ENCODE measurements around the gene NDUFA3. TPM values are rescaled to one million over a fixed set of nuclear protein-coding genes. Genes with fewer than 3 reads are reported as not detected.

NDUFA3 gene
- total RNA-seq, 1 donor from 2014 or later = 115 TPM

DNA sequence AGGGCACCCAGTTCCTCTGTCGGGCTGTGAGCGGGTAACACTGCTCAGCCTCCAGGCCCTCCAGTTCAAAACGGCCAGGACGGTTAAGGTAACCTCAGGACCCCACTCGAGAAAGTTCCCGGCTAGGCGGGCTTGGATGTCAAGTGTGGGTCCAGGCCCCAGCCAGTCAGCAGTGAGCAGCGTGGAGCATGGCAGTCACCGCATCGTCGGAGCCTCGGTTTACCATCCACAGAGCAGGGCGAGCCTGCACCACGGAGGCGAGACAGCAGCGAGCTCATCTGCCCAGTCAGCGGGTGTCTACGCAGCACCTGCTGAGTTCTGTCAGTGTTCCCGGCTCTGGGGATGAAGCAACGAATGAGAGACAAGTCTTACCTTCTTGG, 27.0 kb downstream of the NDUFA3 start:
- DNase-seq = no peak
- TF ChIP-seq, protein P1, sequence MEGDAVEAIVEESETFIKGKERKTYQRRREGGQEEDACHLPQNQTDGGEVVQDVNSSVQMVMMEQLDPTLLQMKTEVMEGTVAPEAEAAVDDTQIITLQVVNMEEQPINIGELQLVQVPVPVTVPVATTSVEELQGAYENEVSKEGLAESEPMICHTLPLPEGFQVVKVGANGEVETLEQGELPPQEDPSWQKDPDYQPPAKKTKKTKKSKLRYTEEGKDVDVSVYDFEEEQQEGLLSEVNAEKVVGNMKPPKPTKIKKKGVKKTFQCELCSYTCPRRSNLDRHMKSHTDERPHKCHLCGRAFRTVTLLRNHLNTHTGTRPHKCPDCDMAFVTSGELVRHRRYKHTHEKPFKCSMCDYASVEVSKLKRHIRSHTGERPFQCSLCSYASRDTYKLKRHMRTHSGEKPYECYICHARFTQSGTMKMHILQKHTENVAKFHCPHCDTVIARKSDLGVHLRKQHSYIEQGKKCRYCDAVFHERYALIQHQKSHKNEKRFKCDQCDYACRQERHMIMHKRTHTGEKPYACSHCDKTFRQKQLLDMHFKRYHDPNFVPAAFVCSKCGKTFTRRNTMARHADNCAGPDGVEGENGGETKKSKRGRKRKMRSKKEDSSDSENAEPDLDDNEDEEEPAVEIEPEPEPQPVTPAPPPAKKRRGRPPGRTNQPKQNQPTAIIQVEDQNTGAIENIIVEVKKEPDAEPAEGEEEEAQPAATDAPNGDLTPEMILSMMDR (IDR thresholded peaks at IDR 0.05) = no peak
- Histone ChIP-seq H3K36me3 (peaks cover 68% of the 10 kb centered on the region), H3K9me3 (no peaks in the 10 kb centered on the region), H3K27me3 (no peaks in the 10 kb centered on the region), H3K27ac (no peak overlapping the region), H3K4me3 (no peak overlapping the region), H3K4me1 (no peaks in the 10 kb centered on the region)
- ATAC-seq = no peak
- intact Hi-C loops (cut with DNase I) = no loop called here

DNA sequence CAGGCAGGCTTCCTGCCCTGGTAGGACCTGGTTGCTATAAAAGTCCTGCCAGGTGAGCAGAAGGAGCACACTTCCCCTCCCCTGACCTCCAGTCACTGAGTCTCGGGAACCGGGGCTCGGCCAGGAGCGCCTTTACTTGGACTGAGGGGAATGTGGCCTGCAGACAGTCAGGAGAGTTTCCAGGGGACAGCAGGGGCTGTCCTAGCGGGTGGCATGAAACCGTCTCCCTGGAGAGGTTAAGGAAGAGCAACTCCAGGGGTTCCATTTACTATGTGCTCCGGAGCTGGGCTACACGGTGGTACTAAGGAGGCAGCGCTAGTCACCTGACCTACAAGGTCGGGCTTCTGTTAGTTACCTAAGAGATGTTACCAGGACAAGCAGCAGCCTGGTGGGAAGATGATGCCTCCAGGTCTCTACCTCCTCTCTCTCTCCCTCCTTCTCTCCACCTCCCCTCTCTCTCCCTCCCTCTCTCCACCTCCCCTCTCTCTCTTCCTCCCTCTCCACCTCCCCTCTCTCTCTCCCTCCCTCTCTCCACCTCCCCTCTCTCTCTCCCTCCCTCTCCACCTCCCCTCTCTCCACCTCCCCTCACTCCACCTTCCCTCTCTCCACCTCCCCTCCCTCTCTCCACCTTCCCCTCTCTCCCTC, 30.8 kb downstream of the NDUFA3 start:
- H3K4me3 ChIP-seq = no peak overlapping the region
- TF ChIP-seq, protein P1 (IDR thresholded peaks at IDR 0.05) = no peak
- intact Hi-C loops (cut with DNase I) = no loop called here
- peaks cover 8% of the 10 kb centered on the region for H3K4me1 ChIP-seq
- DNase-seq (no peak), ATAC-seq (no peak)
- no peaks in the 10 kb centered on the region for H3K27me3 ChIP-seq
- H3K27ac ChIP-seq = no peak overlapping the region
- peaks cover 29% of the 10 kb centered on the region for H3K36me3 ChIP-seq
- H3K9me3 ChIP-seq = no peaks in the 10 kb centered on the region

DNA sequence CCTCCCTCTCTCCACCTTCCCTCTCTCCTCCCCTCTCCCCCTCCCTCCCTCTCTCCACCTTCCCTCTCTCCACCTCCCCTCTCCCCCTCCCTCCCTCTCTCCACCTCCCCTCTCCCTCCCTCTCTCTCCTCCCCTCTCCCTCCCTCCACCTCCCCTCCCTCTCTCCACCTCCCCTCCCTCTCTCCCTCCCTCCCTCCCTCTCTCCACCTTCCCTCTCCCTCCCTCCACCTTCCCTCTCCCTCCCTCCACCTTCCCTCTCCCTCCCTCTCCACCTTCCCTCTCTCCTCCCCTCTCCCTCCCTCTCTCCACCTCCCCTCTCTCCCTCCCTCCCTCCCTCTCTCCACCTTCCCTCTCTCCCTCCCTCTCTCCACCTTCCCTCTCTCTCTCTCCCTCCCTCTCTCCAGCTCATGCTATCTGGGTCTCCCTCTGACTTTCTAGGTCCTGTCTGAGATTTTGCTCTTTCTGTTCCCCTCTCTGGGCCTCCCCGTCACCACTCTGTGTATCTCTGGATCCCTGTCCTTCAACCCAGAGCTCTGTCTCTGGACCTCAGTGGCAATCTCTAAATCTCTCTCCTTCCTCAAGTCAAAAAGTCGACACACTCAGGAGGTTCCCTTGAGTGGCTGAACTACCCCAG, 31.4 kb downstream of the NDUFA3 start:
- DNase-seq = no peak
- Histone ChIP-seq H3K36me3 (peaks cover 23% of the 10 kb centered on the region), H3K27ac (no peak overlapping the region), H3K4me3 (no peak overlapping the region), H3K9me3 (no peaks in the 10 kb centered on the region), H3K4me1 (peaks cover 14% of the 10 kb centered on the region), H3K27me3 (no peaks in the 10 kb centered on the region)
- intact Hi-C loops (cut with DNase I) = no loop called here
- no peak for ATAC-seq
- TF ChIP-seq, protein P1 (IDR thresholded peaks at IDR 0.05) = no peak

DNA sequence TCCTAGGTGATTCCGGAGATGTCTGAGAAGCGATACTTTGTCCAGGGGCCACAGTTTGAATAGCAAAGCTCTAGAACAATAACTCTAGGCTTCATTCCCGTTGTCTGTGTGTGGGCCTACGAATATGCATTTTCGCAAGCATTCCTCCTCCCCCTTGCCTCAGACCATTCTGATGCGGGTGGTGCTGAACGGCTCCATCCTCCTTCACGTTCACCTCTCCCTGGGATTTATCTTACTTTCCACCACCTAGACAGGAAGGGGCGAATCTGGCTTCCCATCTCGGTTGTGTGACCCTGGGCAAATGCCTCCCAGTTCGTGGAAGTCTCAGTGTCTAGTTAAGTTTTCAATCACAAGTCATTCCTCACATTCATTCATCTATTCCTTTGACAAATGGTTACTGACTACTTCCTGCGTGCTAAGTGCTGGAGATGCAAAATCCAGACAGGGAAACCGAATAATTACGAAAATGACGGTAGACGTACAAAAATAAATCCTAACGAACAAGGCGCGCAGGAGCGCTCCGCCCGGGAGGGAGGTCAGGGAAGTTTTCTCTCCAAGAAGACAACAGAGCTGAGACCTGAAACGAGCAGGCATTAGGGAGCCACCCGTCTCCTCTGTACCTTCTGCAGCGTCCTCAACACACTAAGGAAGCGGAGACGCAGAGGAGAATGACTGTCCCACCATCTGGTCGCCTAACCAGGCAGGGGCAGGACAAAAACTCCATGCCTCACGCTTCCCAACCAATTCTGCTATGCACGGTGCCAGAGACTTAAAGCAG, 33.6 kb downstream of the NDUFA3 start:
- TF ChIP-seq, protein P1 (IDR thresholded peaks at IDR 0.05) = no peak
- peak overlapping the region; percentile 59 for H3K4me3 ChIP-seq
- intact Hi-C loops (cut with DNase I) = no loop called here
- peaks cover 12% of the 10 kb centered on the region for H3K36me3 ChIP-seq
- H3K4me1 ChIP-seq = peaks cover 33% of the 10 kb centered on the region
- no peaks in the 10 kb centered on the region for H3K27me3 ChIP-seq
- H3K27ac ChIP-seq = peak overlapping the region; percentile 55
- ATAC-seq = no peak
- no peak for DNase-seq
- no peaks in the 10 kb centered on the region for H3K9me3 ChIP-seq

DNA sequence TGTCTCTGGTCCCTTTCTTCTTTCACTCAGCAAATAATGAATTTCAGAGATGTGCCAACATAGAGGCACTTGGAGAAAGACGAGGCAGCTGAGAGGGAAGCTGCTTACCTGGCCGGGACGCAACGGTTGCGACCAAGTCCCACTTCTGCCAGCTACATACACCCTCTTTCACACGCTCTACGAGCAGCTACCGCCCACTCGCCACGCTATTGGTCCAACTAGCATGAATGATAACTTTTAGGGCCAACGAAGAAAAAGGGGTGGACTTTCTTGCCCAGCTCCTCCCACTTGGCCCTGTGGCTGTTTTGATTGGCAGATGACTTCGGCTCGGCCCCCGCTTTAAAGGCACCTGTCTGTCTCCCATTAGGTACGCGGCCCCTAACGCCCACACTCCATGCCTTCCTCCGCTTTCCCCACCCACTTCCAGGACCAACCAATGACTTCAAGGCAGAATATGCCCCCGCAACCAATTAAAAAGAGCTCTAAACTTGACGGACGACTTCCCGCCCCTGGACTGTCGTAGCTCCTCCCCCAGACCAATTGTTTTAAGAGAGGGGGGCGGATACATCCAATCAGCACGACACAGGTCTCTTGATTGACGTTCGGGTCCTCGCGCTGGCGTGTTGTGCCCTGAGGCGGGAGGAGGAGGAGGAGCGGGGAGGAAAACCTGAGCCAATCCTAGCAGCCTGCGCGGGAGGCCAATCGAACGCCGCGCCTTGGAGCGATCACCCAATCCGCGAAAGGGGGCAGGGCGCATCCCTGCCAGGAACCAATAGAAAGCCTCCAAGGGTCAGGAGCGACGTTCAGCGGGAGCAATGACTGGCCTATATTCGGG, 34.4 kb downstream of the NDUFA3 start:
- TF ChIP-seq, protein P1 (IDR thresholded peaks at IDR 0.05) = no peak
- peaks cover 37% of the 10 kb centered on the region for H3K4me1 ChIP-seq
- intact Hi-C loops (cut with DNase I) = no loop called here

More for the DNA sequence above, 34.4 kb downstream of the NDUFA3 start:
- Histone ChIP-seq H3K36me3 (peaks cover 8% of the 10 kb centered on the region), H3K4me3 (peak overlapping the region; percentile 96), H3K27me3 (no peaks in the 10 kb centered on the region), H3K9me3 (no peaks in the 10 kb centered on the region), H3K27ac (peak overlapping the region; percentile 98)
- ATAC-seq (peak; percentile 93), DNase-seq (peak; percentile 100)

All from upper lobe of right lung (tissue), 1 donor.